Measurements from ENCODE around the gene CDRT4.

The CDRT4 gene

GRCh38 chr17:15447928-15448579, 19.4 kb downstream of the CDRT4 start:
- Mint-ChIP-seq H3K27me3 (ENCODE audit: low read depth) (peaks cover 3% of the 10 kb centered on the region), H3K4me1 (no peaks in the 10 kb centered on the region), H3K9me3 (no peaks in the 10 kb centered on the region), H3K36me3 (ENCODE audit: low read depth) (peaks cover 13% of the 10 kb centered on the region), H3K4me3 (no peak overlapping the region), H3K27ac (no peak overlapping the region)
- TF ChIP-seq, protein P1, sequence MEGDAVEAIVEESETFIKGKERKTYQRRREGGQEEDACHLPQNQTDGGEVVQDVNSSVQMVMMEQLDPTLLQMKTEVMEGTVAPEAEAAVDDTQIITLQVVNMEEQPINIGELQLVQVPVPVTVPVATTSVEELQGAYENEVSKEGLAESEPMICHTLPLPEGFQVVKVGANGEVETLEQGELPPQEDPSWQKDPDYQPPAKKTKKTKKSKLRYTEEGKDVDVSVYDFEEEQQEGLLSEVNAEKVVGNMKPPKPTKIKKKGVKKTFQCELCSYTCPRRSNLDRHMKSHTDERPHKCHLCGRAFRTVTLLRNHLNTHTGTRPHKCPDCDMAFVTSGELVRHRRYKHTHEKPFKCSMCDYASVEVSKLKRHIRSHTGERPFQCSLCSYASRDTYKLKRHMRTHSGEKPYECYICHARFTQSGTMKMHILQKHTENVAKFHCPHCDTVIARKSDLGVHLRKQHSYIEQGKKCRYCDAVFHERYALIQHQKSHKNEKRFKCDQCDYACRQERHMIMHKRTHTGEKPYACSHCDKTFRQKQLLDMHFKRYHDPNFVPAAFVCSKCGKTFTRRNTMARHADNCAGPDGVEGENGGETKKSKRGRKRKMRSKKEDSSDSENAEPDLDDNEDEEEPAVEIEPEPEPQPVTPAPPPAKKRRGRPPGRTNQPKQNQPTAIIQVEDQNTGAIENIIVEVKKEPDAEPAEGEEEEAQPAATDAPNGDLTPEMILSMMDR (IDR thresholded peaks at IDR 0.05; ENCODE audit: unreplicated experiment in 3 of 3): no peak

DNA sequence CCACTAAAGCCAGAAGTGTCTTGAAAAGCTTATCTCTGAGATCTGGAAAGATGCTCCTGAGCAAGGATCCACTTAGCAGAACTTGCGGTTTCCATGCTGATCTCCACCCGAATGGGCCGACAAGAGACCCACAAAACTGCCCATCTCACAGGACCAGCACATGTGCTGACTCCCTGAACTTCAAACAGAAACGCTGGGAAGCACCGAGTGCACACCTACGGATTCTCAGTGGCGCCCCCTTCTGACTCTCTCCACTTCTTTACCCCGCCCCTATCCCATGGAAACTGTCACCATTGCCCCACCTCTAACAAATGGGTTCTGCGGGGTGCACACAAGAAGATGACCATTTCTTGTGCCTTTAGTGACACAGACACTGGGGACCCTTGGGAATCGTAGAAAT, 21.4 kb downstream of the CDRT4 start:
- Mint-ChIP-seq H3K36me3 (ENCODE audit: low read depth) (peaks cover 24% of the 10 kb centered on the region), H3K27me3 (ENCODE audit: low read depth) (peaks cover 3% of the 10 kb centered on the region), H3K27ac (no peak overlapping the region), H3K4me1 (peaks cover 5% of the 10 kb centered on the region), H3K4me3 (no peak overlapping the region), H3K9me3 (no peaks in the 10 kb centered on the region)
- TF ChIP-seq, protein P1 (IDR thresholded peaks at IDR 0.05; ENCODE audit: unreplicated experiment in 3 of 3): no peak

DNA sequence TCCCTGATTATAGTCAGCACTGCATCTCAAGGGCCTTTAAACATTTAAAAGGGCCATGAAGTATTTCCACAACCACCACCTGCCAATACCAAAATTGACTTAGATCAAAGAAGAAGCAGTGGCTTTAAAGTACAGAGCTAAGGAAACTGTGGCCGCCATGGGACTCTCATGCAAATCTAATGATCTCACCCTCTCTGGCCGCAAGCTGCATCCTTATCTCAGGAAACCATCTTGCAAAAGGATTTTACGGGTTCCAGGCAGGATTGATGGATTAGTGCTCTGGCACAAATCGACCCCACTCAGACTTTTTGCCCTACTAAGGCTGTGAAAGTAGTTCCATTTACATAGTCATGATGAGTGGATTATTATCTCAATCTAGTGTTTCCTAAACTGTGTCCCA, 22.6 kb downstream of the CDRT4 start:
- Mint-ChIP-seq H3K4me1 (peaks cover 5% of the 10 kb centered on the region), H3K36me3 (ENCODE audit: low read depth) (peaks cover 33% of the 10 kb centered on the region), H3K9me3 (no peaks in the 10 kb centered on the region), H3K4me3 (no peak overlapping the region), H3K27me3 (ENCODE audit: low read depth) (peaks cover 3% of the 10 kb centered on the region), H3K27ac (no peak overlapping the region)
- TF ChIP-seq, protein P1 (IDR thresholded peaks at IDR 0.05; ENCODE audit: unreplicated experiment in 3 of 3): no peak

GRCh38 chr17:15442311-15443180, 24.9 kb downstream of the CDRT4 start:
- TF ChIP-seq, protein P1 (IDR thresholded peaks at IDR 0.05; ENCODE audit: unreplicated experiment in 3 of 3): no peak
- H3K36me3 Mint-ChIP-seq (ENCODE audit: low read depth): peaks cover 37% of the 10 kb centered on the region
- peak overlapping the region in 1 of 3 experiments; percentile 20 for H3K27ac Mint-ChIP-seq
- no peaks in the 10 kb centered on the region for H3K9me3 Mint-ChIP-seq
- peaks cover 3% of the 10 kb centered on the region for H3K27me3 Mint-ChIP-seq (ENCODE audit: low read depth)
- H3K4me3 Mint-ChIP-seq: no peak overlapping the region
- peaks cover 5% of the 10 kb centered on the region for H3K4me1 Mint-ChIP-seq

DNA sequence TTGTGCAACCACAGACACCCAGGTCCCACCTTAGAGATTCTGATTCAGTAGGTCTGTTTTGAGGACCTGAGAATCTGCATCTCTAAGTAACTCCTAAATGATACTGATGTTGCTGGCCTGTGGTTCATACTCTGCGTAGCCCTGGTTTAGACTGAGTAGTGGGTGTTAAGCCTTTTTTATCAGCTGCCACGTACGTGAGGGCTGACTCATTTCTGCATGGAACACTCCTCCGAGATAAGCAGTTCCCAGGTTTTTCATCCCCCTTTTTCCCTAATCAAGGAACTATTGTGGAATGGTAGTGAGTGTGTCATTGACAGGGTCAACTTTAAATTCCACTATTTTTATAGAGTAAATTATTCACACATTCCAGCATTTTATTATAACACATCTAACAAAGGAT, 26.1 kb downstream of the CDRT4 start:
- Mint-ChIP-seq H3K27me3 (ENCODE audit: low read depth) (peaks cover 3% of the 10 kb centered on the region), H3K27ac (no peak overlapping the region), H3K36me3 (ENCODE audit: low read depth) (peaks cover 47% of the 10 kb centered on the region), H3K4me3 (no peak overlapping the region), H3K9me3 (no peaks in the 10 kb centered on the region), H3K4me1 (peaks cover 15% of the 10 kb centered on the region)
- TF ChIP-seq, protein P1 (IDR thresholded peaks at IDR 0.05; ENCODE audit: unreplicated experiment in 3 of 3): no peak
